AML-193 (cell line): ENCODE results near the gene TCEANC.

Experiments used
- DNase-seq, 2 experiments: peaks; one replicate each; lab custom pipeline; 2025; lab: John Stamatoyannopoulos, UW

The TCEANC gene

DNA sequence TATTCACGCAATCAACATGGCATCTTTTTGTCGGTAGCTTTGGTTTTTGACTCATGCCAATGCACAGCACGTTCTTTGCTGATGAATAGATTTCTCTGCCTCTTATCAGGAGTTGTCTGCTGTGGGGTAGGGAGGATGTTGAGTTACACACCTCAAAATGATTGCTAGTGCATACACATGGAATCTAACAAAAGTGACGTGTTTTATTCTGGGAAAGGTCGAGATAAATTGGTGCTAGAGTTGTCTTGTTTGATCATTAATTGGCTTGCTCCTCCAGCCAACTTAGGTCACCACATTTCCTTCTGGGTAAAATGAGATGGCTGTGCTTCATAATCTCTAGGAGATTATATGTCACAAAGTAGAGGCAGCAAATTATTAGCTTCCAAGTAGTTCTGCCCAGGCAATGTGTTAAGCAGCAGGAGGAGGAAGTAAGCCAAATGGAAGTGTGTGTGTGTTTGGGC lies 39.9 kb downstream of the TCEANC start:
- DNase-seq: no peak

DNA sequence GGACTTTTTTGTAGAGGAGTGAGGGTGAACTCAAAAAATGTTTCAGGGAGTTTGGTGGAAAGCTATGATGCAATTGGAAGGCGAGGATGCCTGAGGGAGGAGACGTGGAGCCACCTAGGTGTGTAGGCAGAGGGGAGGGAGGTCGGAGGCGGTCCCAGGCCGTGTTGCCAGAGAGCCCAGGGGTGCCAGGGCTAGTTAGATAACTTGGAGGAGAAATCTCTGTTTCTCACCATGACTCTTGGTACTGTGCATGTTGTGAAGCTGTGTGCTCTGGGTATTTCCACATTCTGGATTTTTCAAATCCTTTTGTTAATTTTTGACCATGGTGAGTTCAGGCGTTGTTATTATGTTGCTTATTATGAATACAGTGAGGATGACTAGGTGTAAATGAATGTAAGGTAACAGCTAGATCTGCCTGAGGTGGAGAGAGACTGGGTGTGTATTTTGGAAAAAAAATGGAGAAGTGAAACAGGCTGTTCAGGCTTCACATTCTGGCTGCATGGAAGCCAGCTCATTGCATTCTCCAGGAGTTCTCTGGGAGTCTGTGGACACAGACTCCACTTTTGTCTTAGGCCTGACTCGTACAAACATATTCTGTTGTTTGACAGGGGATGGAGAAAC lies 40.5 kb downstream of the TCEANC start:
- DNase-seq: no peak

DNA sequence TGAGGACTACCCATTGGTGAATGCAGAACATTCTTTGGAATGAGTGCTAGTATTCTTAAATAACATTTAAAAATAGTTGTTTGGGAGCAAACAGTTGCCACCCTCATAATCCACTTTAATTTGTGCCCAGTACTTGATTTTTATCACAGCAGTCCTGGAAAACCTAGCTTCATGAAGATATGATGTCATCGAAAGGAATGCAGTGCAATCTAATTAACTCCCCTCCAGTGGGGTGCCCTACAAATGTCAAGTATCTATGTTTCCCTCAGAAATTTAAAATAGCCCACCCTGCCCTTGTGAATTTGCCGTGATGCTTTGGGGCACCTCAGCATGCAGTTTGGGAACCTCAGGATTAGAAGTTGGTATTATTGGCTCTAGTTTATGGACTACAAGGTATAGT lies 41.4 kb downstream of the TCEANC start:
- DNase-seq: no peak

DNA sequence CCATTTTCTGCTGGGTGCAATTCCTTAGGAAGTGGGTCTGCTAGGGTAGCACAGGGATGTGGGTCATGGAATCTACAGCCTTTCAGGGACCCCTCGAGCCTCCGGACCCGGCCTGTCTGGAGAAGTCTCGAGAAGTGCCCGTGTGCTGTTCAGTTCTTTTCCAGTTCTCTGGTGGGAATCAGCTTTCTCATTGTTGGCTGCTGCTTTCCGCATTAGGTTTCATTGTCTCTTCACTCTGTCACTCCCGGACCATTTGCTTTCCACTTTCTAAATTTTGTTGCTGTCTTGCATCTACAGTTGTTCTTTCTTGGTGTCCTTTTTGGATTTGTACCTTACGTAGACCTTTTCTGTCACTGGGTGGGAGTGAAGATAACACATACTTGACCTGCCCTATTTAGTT lies 42.0 kb downstream of the TCEANC start:
- DNase-seq: no peak

DNA sequence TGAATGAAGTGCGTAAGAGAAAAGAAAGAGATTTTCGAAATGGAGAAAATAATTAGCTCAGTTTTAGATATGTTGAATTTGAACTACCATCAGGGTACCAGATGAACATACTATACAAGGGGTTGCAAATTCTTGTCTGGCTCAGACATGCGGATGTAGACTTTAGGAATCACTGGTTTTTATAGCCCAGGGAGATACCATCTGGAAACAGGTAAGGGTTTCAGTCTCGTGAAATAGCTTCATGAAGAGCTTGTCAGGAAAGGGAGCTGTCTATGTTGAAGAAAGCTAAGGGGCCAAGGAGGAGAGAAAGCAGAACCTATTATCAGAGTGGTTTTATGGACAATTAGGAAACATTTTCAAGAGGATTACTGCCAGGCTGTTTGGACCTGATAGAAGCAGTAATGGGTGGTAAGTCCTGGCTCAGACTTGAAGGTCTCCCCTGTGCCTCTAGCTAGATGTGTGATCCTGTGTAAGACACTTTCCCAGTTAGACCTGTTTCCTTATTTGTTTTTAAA lies 42.7 kb downstream of the TCEANC start:
- DNase-seq: no peak

DNA sequence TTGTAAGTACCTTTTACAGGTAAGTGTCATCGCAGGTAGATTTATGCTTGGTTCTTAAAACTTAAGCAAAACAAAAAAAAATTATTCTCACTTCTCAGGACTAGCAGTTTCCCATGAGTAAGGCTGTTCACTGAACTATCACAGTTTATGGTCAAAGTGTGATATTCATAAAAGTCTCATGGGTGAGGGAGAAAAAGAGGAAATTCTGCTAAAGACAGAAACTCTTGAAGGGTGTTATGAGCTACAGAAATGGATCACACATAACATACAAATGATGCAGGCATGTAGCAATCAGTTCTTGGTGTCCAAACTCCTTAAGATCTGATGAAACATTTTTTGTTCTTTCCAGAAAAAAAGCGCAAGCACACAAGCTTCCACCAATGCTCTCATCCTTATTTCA lies 44.5 kb downstream of the TCEANC start:
- DNase-seq: peak in 1 of 2 experiments; percentile 10

DNA sequence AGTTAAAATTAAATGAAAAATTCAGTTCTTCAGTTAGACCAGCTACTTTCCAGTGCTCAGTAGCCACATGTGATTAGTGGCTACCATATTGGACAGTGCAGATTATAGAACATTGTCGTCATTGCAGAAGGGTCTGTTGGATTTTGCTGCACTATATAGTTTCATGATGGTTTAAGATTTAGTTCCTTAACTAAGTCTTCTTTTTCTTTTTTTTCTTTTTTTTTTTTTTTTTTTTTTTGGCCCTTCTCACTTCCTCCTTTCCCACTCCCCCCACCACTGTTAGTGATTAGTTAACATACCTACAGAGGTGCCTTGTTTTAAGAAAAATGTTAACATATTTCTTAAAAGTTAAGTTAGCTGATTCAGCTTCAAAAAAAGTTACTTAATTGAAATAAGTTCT lies 45.0 kb downstream of the TCEANC start:
- no peak for DNase-seq

DNA sequence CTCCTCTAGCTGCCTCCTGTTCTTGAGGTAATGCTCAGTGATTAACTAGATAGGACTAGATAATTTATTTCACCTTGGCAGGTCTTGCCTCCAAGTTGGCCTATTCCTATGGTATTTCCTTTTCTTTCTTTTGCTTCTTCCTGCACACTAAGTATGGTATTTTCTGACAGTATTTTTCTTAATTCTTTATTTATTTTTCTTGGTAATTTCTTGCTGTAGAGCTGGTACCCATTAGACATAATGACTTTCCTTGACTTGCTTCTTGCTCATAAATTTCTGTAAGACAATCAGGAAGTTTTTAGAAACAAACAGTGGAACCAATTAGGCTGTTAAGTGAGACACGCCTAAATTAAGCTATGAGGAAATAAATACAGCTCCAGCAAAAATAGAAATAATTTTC lies 45.5 kb downstream of the TCEANC start:
- no peak for DNase-seq

DNA sequence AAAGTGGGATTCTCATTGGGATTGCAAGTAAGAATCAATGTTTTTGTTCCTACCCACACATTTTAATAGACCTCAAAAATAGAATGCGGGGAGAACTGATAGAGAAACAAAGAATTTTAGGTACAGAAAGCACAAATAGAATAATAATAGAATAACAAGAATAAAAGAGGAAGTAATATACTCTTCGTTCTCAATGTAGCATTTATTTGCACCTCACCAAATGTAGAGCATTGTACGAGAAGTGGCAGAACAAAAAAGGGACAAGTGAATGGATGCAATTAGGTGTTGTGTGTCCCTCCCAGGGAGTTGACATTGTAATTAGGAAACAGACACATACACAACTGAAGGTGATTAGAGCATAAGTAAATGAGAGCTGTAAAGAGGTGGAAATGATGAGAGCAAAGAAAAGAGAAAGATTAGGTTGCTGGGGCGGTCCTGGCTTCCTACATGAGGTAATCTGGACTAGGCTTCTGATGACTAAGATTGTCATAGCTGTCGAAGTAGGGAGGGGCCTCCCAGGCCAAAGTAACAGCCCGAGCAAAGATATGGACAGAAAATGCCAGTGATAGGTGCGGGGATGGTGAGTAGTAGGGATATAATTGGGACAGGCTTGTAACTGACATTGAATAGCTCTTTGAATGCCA lies 46.4 kb downstream of the TCEANC start:
- DNase-seq: no peak

DNA sequence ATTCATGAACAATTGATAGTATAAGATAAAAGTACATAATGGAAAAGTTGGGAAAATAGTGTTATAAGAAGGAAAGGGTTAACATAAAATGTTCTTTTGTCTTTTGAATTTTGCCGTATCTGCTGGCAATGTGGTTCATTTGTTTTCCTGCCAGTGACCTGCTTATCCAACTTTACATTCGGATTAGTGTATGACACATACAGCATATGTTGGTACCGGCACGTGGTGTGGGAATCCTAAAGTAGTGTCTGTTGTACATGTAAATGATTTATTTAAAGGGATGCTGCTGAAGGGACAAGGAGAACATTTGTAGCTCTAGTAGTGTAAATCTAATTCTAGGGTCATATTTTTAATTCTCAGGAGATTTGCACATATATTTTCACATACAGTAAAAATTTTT lies 47.4 kb downstream of the TCEANC start:
- no peak for DNase-seq

DNA sequence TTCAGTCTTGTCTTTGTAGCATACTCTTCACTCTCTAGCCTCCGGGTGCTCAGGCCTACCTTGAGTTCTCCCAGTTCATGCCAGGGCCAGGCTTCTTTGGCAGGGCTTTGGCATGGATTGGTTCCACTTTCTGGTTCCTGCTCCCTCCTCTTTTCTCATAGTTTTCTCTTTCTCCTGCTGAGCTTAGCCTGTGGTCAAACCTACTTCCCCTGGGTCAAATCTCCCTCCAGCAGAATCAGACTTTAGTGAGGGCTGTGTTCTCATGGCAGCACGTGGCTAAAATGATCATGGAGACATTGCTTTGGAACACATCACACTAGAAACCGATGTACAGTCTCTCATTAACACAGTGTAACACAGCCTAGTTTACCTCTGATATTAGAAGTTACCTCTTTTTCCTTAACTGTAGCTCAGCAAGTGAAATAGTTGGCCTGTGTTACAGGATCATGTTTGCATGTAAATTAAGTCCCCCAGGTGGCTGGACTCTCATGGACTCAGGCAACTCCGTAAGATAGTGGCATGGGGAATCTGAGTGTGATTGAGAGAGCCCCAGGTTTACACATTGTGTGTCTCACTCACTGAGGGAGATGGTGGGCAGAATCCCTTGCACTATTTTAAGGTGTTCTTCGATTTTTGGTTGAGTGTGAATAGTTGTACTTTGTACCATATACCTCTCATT lies 49.3 kb downstream of the TCEANC start:
- DNase-seq: no peak

DNA sequence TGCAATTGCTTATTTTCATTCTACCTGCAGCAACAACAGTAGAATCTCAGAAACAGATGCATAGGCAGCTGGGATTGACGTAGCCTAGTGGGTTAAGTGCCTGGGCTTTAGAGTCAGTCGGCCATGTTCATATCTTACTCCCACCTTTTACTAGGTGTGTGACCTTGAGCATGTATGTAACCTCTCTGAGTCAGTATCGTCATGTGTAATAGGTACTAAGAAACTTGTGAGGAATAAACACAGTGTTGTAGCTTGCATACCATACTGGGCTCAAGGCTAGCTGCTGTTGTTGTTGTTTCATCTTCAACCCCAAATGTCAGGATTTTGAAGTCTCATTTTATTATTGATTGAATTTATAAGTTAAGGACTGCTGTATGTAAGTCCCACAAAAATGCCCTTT lies 50.2 kb downstream of the TCEANC start:
- DNase-seq: no peak

DNA sequence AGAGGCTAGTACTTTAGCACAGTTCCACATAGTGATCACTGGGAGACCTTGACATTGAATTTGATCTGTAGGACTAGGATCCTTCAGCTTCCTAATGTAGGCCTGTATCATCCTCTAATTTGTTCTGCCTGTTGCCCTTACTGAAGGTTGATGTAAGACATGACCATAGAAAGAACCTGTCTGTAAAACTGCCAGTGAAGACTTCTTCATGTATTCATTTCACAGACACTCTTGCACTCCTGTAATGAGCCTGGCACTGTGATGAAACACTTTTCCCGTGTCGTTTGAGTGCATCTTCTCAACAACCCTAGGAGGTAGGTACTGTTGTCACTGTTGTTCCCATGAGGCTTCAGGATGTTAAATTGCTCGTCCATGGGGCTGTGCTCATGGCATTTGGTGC lies 50.6 kb downstream of the TCEANC start:
- no peak for DNase-seq

DNA sequence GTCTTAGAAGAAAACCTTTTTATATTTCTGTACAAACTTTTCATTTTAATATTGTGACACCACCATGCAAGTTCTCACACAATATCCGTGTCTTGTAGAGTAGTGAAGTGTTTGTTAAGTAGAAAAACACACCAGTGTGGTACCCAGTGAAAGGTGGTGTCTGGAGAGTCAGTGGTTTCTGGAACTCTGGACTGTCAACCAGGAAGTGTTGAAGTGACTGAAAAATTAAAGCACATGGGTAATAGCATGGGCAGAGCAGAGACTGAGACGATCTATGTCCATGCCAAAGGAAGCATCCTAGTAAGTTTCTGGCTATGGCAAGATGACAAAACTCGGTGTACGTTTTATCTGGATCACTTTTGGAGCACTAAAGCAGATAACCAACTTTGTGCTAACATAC lies 58.2 kb downstream of the TCEANC start:
- no peak for DNase-seq
